DOHH2 (cell line): ENCODE results near the gene ZNF804B.

Source experiments
- H3F3A ChIP-seq: fragments of 200-600 bp; sonication (generic), shearing (Covaris generic); 2 replicates; pipeline ENCODE4 v1.6.0; 2016; ENCODE audit warnings: antibody characterized with exemption, mild to moderate bottlenecking; ENCODE audit not compliant: control insufficient read depth, insufficient read depth
- H3K27ac ChIP-seq: fragments of 200-600 bp; sonication (generic); 2 replicates; pipeline ENCODE4 v1.5.1; 2014; ENCODE audit warnings: low read depth, mild to moderate bottlenecking, low read length, moderate library complexity
- H3K27me3 ChIP-seq: fragments of 200-600 bp; sonication (generic); 2 replicates; pipeline ENCODE4 v1.6.1; 2014; ENCODE audit warnings: mild to moderate bottlenecking, low read length, mixed read lengths; ENCODE audit not compliant: control insufficient read depth
- H3K36me3 ChIP-seq: fragments of 200-600 bp; sonication (generic); 2 replicates; pipeline ENCODE4 v1.6.1; 2014; ENCODE audit warnings: mild to moderate bottlenecking, low read length, moderate library complexity, mixed read lengths; ENCODE audit not compliant: control insufficient read depth
- H3K4me1 ChIP-seq: fragments of 200-600 bp; sonication (generic); 2 replicates; pipeline ENCODE4 v1.6.1; 2014; ENCODE audit warnings: mild to moderate bottlenecking, low read length, mixed read lengths; ENCODE audit not compliant: control insufficient read depth
- H3K4me2 ChIP-seq: fragments of 200-600 bp; sonication (generic); 2 replicates; pipeline ENCODE4 v1.6.0; 2014; ENCODE audit warnings: mild to moderate bottlenecking, low read length, moderate library complexity
- H3K4me3 ChIP-seq: fragments of 200-600 bp; sonication (generic); 2 replicates; pipeline ENCODE4 v1.5.1; 2014; ENCODE audit warnings: mild to moderate bottlenecking, low read length, mixed read lengths
- H3K79me2 ChIP-seq: fragments of 200-600 bp; sonication (generic); 2 replicates; pipeline ENCODE4 v1.6.1; 2014; ENCODE audit warnings: mild to moderate bottlenecking, low read length, mixed read lengths; ENCODE audit not compliant: control insufficient read depth
- H3K9me2 ChIP-seq: fragments of 200-600 bp; sonication (generic); replicated peaks from 2 replicates; pipeline ENCODE4 v1.6.1; 2014; ENCODE audit warnings: mild to moderate bottlenecking, low read length, mixed read lengths; ENCODE audit not compliant: control insufficient read depth
- H3K9me3 ChIP-seq: fragments of 200-600 bp; sonication (generic); 2 replicates; pipeline ENCODE4 v1.6.1; 2014; ENCODE audit warnings: antibody characterized with exemption, low read length, mixed read lengths; ENCODE audit not compliant: control insufficient read depth, insufficient read depth
- H4K20me1 ChIP-seq: fragments of 200-600 bp; sonication (generic); 2 replicates; pipeline ENCODE4 v1.6.0; 2014; ENCODE audit warnings: low read depth, mild to moderate bottlenecking, antibody characterized with exemption, low read length, moderate library complexity; ENCODE audit not compliant: control insufficient read depth, insufficient read depth
- EZH2phosphoT487 ChIP-seq: fragments of 200-600 bp; sonication (generic); IDR thresholded peaks from 2 replicates; pipeline ENCODE4 v1.6.1; 2017; ENCODE audit warnings: borderline replicate concordance, mild to moderate bottlenecking, antibody characterized with exemption, low read length, moderate library complexity, mixed read lengths
- TF ChIP-seq, protein P1 (sequence below): fragments of 200-600 bp; sonication (generic); IDR thresholded peaks from one replicate; pipeline ENCODE4 v1.5.1; 2014; ENCODE audit warnings: antibody characterized with exemption, mild to moderate bottlenecking, low read depth, low read length; ENCODE audit not compliant: poor library complexity, severe bottlenecking

The ZNF804B gene

DNA sequence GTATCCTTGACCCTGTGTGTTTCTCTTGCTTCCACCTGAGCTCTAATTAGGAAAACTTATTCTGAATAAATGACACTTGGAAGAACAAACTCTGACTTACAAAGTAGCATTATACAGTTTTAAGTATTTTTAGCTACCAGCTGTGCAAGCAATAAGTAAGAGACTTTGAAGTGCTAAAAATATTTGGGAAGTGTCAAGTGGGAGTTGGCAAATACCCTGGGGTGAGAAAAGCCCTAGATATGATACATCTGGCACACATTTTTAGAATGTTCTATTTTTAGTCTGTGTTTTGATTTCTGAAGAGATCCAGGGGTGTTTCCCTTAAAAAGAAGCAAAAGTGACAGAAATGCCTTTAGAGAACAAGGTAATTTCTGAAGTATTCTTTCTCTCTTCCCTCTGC is 168.8 kb downstream of the ZNF804B start:
- H3K79me2 ChIP-seq = no peaks in the 10 kb centered on the region
- H4K20me1 ChIP-seq = no peaks in the 10 kb centered on the region
- H3K4me1 ChIP-seq = no peaks in the 10 kb centered on the region
- TF ChIP-seq EZH2phosphoT487 = no peak
- TF ChIP-seq, protein P1, sequence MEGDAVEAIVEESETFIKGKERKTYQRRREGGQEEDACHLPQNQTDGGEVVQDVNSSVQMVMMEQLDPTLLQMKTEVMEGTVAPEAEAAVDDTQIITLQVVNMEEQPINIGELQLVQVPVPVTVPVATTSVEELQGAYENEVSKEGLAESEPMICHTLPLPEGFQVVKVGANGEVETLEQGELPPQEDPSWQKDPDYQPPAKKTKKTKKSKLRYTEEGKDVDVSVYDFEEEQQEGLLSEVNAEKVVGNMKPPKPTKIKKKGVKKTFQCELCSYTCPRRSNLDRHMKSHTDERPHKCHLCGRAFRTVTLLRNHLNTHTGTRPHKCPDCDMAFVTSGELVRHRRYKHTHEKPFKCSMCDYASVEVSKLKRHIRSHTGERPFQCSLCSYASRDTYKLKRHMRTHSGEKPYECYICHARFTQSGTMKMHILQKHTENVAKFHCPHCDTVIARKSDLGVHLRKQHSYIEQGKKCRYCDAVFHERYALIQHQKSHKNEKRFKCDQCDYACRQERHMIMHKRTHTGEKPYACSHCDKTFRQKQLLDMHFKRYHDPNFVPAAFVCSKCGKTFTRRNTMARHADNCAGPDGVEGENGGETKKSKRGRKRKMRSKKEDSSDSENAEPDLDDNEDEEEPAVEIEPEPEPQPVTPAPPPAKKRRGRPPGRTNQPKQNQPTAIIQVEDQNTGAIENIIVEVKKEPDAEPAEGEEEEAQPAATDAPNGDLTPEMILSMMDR = no peak
- no peaks in the 10 kb centered on the region for H3F3A ChIP-seq
- H3K4me3 ChIP-seq = no peak overlapping the region
- no peak overlapping the region for H3K27ac ChIP-seq
- no peak overlapping the region for H3K4me2 ChIP-seq
- no peaks in the 10 kb centered on the region for H3K9me3 ChIP-seq
- no peaks in the 10 kb centered on the region for H3K9me2 ChIP-seq
- no peaks in the 10 kb centered on the region for H3K27me3 ChIP-seq
- no peaks in the 10 kb centered on the region for H3K36me3 ChIP-seq

DNA sequence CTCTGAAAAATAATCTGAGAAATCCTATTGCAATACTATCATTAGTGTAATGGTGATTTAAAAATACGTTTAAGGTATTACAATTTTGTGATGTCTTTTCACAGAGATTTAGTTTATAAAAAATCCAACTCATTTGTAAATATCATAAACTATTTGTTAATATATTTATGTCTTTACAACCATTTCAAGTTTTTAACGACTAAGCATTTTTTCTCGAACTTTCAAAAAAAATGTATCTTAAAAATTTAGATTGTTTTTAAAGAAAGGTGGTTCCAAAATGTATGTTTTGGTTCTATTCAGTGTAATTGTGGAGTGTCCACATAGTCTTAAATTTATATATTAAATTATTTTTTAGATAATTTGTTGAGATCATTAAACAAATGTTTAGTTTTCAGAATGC is 170.2 kb downstream of the ZNF804B start:
- H3K4me3 ChIP-seq = no peak overlapping the region
- TF ChIP-seq, protein P1 = no peak
- no peak for TF ChIP-seq EZH2phosphoT487
- no peaks in the 10 kb centered on the region for H3K27me3 ChIP-seq
- H4K20me1 ChIP-seq = no peaks in the 10 kb centered on the region
- no peaks in the 10 kb centered on the region for H3F3A ChIP-seq
- H3K79me2 ChIP-seq = no peaks in the 10 kb centered on the region
- no peaks in the 10 kb centered on the region for H3K36me3 ChIP-seq
- no peak overlapping the region for H3K27ac ChIP-seq
- no peak overlapping the region for H3K4me2 ChIP-seq
- H3K4me1 ChIP-seq = no peaks in the 10 kb centered on the region
- no peaks in the 10 kb centered on the region for H3K9me2 ChIP-seq
- no peaks in the 10 kb centered on the region for H3K9me3 ChIP-seq

GRCh38 chr7:88933285-88933684 is 173.8 kb downstream of the ZNF804B start:
- Histone ChIP-seq H3K27me3 (no peaks in the 10 kb centered on the region), H3K9me2 (no peaks in the 10 kb centered on the region), H3F3A (no peaks in the 10 kb centered on the region), H3K27ac (no peak overlapping the region), H3K36me3 (no peaks in the 10 kb centered on the region), H3K79me2 (no peaks in the 10 kb centered on the region), H4K20me1 (no peaks in the 10 kb centered on the region), H3K9me3 (no peaks in the 10 kb centered on the region), H3K4me1 (no peaks in the 10 kb centered on the region), H3K4me2 (no peak overlapping the region), H3K4me3 (no peak overlapping the region)
- TF ChIP-seq EZH2phosphoT487 = no peak
- TF ChIP-seq, protein P1 = no peak
